ENCODE measurements around the gene ARG2.

The ARG2 gene

GRCh38 chr14:67619446-67620216 lies at the start of gene ARG2:
ARG2 (plus strand) TSS chr14:67619920; CDS start chr14:67619978, 58 bp downstream.
- Histone ChIP-seq H3K4me3 (ENCODE audit: low read length) (peak within 1 kb of the TSS; percentile 84), H3K27me3 (ENCODE audit: control insufficient read depth, insufficient read depth, low read length) (peaks cover 14% of the 10 kb centered on the region), H3K36me3 (ENCODE audit: control insufficient read depth, low read depth, low read length) (no peaks in the 10 kb centered on the region), H3K27ac (ENCODE audit: low read length) (no peak within 1 kb of the TSS), H3K9me3 (ENCODE audit: control insufficient read depth, low read depth, low read length) (no peaks in the 10 kb centered on the region), H3K4me1 (ENCODE audit: control insufficient read depth, low read depth, low read length) (peaks cover 8% of the 10 kb centered on the region), H3K9ac (ENCODE audit: low read length) (peak within 1 kb of the TSS; percentile 70)

- Histone ChIP-seq H3K36me3 (ENCODE audit: control insufficient read depth, low read depth, low read length) (no peaks in the 10 kb centered on the region), H3K4me1 (ENCODE audit: control insufficient read depth, low read depth, low read length) (no peaks in the 10 kb centered on the region), H3K27ac (ENCODE audit: low read length) (no peak overlapping the region), H3K4me3 (ENCODE audit: low read length) (no peak overlapping the region), H3K27me3 (ENCODE audit: control insufficient read depth, insufficient read depth, low read length) (no peaks in the 10 kb centered on the region), H3K9ac (ENCODE audit: low read length) (no peak overlapping the region), H3K9me3 (ENCODE audit: control insufficient read depth, low read depth, low read length) (no peaks in the 10 kb centered on the region)
These were observed 49.3 kb upstream of the ARG2 start for GRCh38 chr14:67570453-67570852.

- Histone ChIP-seq H3K9me3 (ENCODE audit: control insufficient read depth, low read depth, low read length) (no peaks in the 10 kb centered on the region), H3K4me3 (ENCODE audit: low read length) (no peak overlapping the region), H3K27ac (ENCODE audit: low read length) (no peak overlapping the region), H3K27me3 (ENCODE audit: control insufficient read depth, insufficient read depth, low read length) (no peaks in the 10 kb centered on the region), H3K4me1 (ENCODE audit: control insufficient read depth, low read depth, low read length) (no peaks in the 10 kb centered on the region), H3K9ac (ENCODE audit: low read length) (no peak overlapping the region), H3K36me3 (ENCODE audit: control insufficient read depth, low read depth, low read length) (peaks cover 3% of the 10 kb centered on the region)
These were observed 48.3 kb upstream of the ARG2 start for GRCh38 chr14:67571275-67571990.

GRCh38 chr14:67571991-67572323 lies 47.8 kb upstream of the ARG2 start:
- H3K27me3 ChIP-seq (ENCODE audit: control insufficient read depth, insufficient read depth, low read length), result no peaks in the 10 kb centered on the region
- H3K4me3 ChIP-seq (ENCODE audit: low read length), result no peak overlapping the region
- H3K27ac ChIP-seq (ENCODE audit: low read length), result no peak overlapping the region
- H3K9me3 ChIP-seq (ENCODE audit: control insufficient read depth, low read depth, low read length), result no peaks in the 10 kb centered on the region
- no peaks in the 10 kb centered on the region for H3K4me1 ChIP-seq (ENCODE audit: control insufficient read depth, low read depth, low read length)
- peaks cover 3% of the 10 kb centered on the region for H3K36me3 ChIP-seq (ENCODE audit: control insufficient read depth, low read depth, low read length)
- H3K9ac ChIP-seq (ENCODE audit: low read length), result no peak overlapping the region

GRCh38 chr14:67572608-67573007 lies 47.1 kb upstream of the ARG2 start:
- H3K4me1 ChIP-seq (ENCODE audit: control insufficient read depth, low read depth, low read length), result no peaks in the 10 kb centered on the region
- no peak overlapping the region for H3K9ac ChIP-seq (ENCODE audit: low read length)
- H3K36me3 ChIP-seq (ENCODE audit: control insufficient read depth, low read depth, low read length), result peaks cover 3% of the 10 kb centered on the region

GRCh38 chr14:67573228-67574010 lies 46.3 kb upstream of the ARG2 start:
- peaks cover 5% of the 10 kb centered on the region for H3K36me3 ChIP-seq (ENCODE audit: control insufficient read depth, low read depth, low read length)
- H3K27me3 ChIP-seq (ENCODE audit: control insufficient read depth, insufficient read depth, low read length), result no peaks in the 10 kb centered on the region
- no peaks in the 10 kb centered on the region for H3K4me1 ChIP-seq (ENCODE audit: control insufficient read depth, low read depth, low read length)
- H3K4me3 ChIP-seq (ENCODE audit: low read length), result no peak overlapping the region
- H3K27ac ChIP-seq (ENCODE audit: low read length), result no peak overlapping the region
- no peak overlapping the region for H3K9ac ChIP-seq (ENCODE audit: low read length)
- no peaks in the 10 kb centered on the region for H3K9me3 ChIP-seq (ENCODE audit: control insufficient read depth, low read depth, low read length)

More at GRCh38 chr14:67572608-67573007, 47.1 kb upstream of the ARG2 start:
- Histone ChIP-seq H3K9me3 (ENCODE audit: control insufficient read depth, low read depth, low read length) (no peaks in the 10 kb centered on the region), H3K27me3 (ENCODE audit: control insufficient read depth, insufficient read depth, low read length) (no peaks in the 10 kb centered on the region), H3K27ac (ENCODE audit: low read length) (no peak overlapping the region), H3K4me3 (ENCODE audit: low read length) (no peak overlapping the region)

- Histone ChIP-seq H3K36me3 (ENCODE audit: control insufficient read depth, low read depth, low read length) (peaks cover 8% of the 10 kb centered on the region), H3K4me3 (ENCODE audit: low read length) (no peak overlapping the region), H3K4me1 (ENCODE audit: control insufficient read depth, low read depth, low read length) (no peaks in the 10 kb centered on the region), H3K9ac (ENCODE audit: low read length) (no peak overlapping the region), H3K27ac (ENCODE audit: low read length) (no peak overlapping the region), H3K27me3 (ENCODE audit: control insufficient read depth, insufficient read depth, low read length) (no peaks in the 10 kb centered on the region), H3K9me3 (ENCODE audit: control insufficient read depth, low read depth, low read length) (no peaks in the 10 kb centered on the region)
These were observed 45.6 kb upstream of the ARG2 start for GRCh38 chr14:67574156-67574555.

DNA sequence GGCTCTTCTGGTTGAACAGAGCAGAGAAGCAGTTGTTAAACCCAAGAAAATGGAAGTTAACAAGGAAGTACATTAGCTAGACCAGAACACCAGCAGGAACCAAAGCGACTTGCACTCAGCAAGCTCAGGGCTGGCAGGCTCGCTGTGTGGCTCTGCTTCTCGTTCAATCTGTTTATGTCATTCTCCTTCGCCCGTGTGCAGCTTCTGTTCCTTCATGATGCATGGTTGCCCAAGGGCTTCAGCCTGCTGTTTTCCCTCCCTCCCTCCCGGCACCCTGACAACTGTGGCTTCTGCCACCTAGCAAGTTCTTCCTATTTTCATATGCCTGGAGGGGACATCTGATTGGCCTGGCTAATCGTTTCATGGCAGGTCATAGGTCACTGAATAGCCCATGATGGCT lies 44.9 kb upstream of the ARG2 start:
- no peak overlapping the region for H3K9ac ChIP-seq (ENCODE audit: low read length)
- peaks cover 15% of the 10 kb centered on the region for H3K36me3 ChIP-seq (ENCODE audit: control insufficient read depth, low read depth, low read length)
- no peaks in the 10 kb centered on the region for H3K27me3 ChIP-seq (ENCODE audit: control insufficient read depth, insufficient read depth, low read length)

GRCh38 chr14:67575684-67576083 lies 44.0 kb upstream of the ARG2 start:
- Histone ChIP-seq H3K4me3 (ENCODE audit: low read length) (no peak overlapping the region), H3K9ac (ENCODE audit: low read length) (no peak overlapping the region), H3K27me3 (ENCODE audit: control insufficient read depth, insufficient read depth, low read length) (no peaks in the 10 kb centered on the region), H3K36me3 (ENCODE audit: control insufficient read depth, low read depth, low read length) (peaks cover 21% of the 10 kb centered on the region), H3K4me1 (ENCODE audit: control insufficient read depth, low read depth, low read length) (no peaks in the 10 kb centered on the region), H3K27ac (ENCODE audit: low read length) (no peak overlapping the region), H3K9me3 (ENCODE audit: control insufficient read depth, low read depth, low read length) (no peaks in the 10 kb centered on the region)

More for the DNA sequence above, 44.9 kb upstream of the ARG2 start:
- H3K9me3 ChIP-seq (ENCODE audit: control insufficient read depth, low read depth, low read length), result no peaks in the 10 kb centered on the region
- H3K4me3 ChIP-seq (ENCODE audit: low read length), result no peak overlapping the region
- no peaks in the 10 kb centered on the region for H3K4me1 ChIP-seq (ENCODE audit: control insufficient read depth, low read depth, low read length)
- H3K27ac ChIP-seq (ENCODE audit: low read length), result no peak overlapping the region

GRCh38 chr14:67576216-67576955 lies 43.3 kb upstream of the ARG2 start:
- H3K9ac ChIP-seq (ENCODE audit: low read length), result no peak overlapping the region
- no peaks in the 10 kb centered on the region for H3K9me3 ChIP-seq (ENCODE audit: control insufficient read depth, low read depth, low read length)
- H3K4me1 ChIP-seq (ENCODE audit: control insufficient read depth, low read depth, low read length), result no peaks in the 10 kb centered on the region
- H3K4me3 ChIP-seq (ENCODE audit: low read length), result no peak overlapping the region
- no peak overlapping the region for H3K27ac ChIP-seq (ENCODE audit: low read length)
- H3K27me3 ChIP-seq (ENCODE audit: control insufficient read depth, insufficient read depth, low read length), result no peaks in the 10 kb centered on the region
- H3K36me3 ChIP-seq (ENCODE audit: control insufficient read depth, low read depth, low read length), result peaks cover 27% of the 10 kb centered on the region

Measured in iPS-18a (cell line).